Measurements from ENCODE around the gene TAAR9. TPM values are rescaled to one million over a fixed set of nuclear protein-coding genes. Genes with fewer than 3 reads are reported as not detected.

The TAAR9 gene
- total RNA-seq, 1 experiment from 2014 or later: not detected

DNA sequence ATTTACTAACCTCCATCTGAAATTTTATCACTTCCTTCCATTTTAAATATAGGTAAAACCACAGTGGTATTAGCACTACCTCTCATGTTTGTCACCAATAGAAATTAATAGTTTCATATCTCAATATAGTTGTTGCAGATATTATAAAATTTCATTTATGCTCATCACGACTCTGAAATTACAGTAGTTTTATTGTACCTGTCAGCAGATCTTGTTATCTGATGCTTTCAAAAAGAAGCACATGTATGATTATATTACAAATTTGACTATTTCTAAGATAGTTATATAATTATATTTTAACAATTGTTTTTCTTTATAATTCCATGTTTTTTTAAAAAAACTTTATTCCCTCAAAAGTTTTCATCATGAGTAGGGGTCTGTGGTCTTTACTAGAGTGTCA is 46.6 kb downstream of the TAAR9 start:
- no peaks in the 10 kb centered on the region for H3K27me3 ChIP-seq (ENCODE audit: insufficient read depth, low read length)
- H4K20me1 ChIP-seq (ENCODE audit: insufficient read depth): no peaks in the 10 kb centered on the region
- H3K27ac ChIP-seq (ENCODE audit: low read depth, low read length): no peak overlapping the region
- intact Hi-C loops (cut with micrococcal nuclease): no loop called here
- no peak overlapping the region for H3K9ac ChIP-seq (ENCODE audit: low read length)
- no peak overlapping the region for H3K4me2 ChIP-seq (ENCODE audit: low read length)
- H3K79me2 ChIP-seq (ENCODE audit: insufficient read depth, low read length): no peaks in the 10 kb centered on the region
- H3K4me3 ChIP-seq (replicated peaks in 1 of 2; ENCODE audit: low read depth in 1 of 2, low read length in 2 of 2): no peak overlapping the region
- ATAC-seq (no peak), DNase-seq (ENCODE audit: low read depth, low spot score) (no peak)
- H3K9me2 ChIP-seq (ENCODE audit: insufficient read depth): no peaks in the 10 kb centered on the region
- CTCF ChIA-PET: no interaction called here
- H3K36me3 ChIP-seq (ENCODE audit: control insufficient read depth in 1 of 2, insufficient read depth in 2 of 2, low read length in 2 of 2): no peaks in the 10 kb centered on the region
- TF ChIP-seq SRF (IDR thresholded peaks at IDR 0.05; ENCODE audit: low read depth) (no peak), EZH2 (IDR thresholded peaks at IDR 0.05) (no peak), EGR1 (IDR thresholded peaks at IDR 0.05; ENCODE audit: low read depth) (no peak), POLR2AphosphoS5 (IDR thresholded peaks at IDR 0.05; ENCODE audit: low read depth, low read length) (no peak), SP1 (IDR thresholded peaks at IDR 0.05; ENCODE audit: low read depth) (no peak), TCF7L2 (IDR thresholded peaks at IDR 0.05; ENCODE audit: borderline replicate concordance, extremely low read depth, insufficient read depth, insufficient read length) (no peak), POLR2A (IDR thresholded peaks at IDR 0.05; ENCODE audit: borderline replicate concordance, extremely low read depth, insufficient read depth, insufficient read length) (no peak)
- TF ChIP-seq, protein P1, sequence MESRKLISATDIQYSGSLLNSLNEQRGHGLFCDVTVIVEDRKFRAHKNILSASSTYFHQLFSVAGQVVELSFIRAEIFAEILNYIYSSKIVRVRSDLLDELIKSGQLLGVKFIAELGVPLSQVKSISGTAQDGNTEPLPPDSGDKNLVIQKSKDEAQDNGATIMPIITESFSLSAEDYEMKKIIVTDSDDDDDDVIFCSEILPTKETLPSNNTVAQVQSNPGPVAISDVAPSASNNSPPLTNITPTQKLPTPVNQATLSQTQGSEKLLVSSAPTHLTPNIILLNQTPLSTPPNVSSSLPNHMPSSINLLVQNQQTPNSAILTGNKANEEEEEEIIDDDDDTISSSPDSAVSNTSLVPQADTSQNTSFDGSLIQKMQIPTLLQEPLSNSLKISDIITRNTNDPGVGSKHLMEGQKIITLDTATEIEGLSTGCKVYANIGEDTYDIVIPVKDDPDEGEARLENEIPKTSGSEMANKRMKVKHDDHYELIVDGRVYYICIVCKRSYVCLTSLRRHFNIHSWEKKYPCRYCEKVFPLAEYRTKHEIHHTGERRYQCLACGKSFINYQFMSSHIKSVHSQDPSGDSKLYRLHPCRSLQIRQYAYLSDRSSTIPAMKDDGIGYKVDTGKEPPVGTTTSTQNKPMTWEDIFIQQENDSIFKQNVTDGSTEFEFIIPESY (IDR thresholded peaks at IDR 0.05; ENCODE audit: extremely low read depth, insufficient replicate concordance, low read length): no peak
- TF ChIP-seq, protein P2, sequence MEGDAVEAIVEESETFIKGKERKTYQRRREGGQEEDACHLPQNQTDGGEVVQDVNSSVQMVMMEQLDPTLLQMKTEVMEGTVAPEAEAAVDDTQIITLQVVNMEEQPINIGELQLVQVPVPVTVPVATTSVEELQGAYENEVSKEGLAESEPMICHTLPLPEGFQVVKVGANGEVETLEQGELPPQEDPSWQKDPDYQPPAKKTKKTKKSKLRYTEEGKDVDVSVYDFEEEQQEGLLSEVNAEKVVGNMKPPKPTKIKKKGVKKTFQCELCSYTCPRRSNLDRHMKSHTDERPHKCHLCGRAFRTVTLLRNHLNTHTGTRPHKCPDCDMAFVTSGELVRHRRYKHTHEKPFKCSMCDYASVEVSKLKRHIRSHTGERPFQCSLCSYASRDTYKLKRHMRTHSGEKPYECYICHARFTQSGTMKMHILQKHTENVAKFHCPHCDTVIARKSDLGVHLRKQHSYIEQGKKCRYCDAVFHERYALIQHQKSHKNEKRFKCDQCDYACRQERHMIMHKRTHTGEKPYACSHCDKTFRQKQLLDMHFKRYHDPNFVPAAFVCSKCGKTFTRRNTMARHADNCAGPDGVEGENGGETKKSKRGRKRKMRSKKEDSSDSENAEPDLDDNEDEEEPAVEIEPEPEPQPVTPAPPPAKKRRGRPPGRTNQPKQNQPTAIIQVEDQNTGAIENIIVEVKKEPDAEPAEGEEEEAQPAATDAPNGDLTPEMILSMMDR (IDR thresholded peaks at IDR 0.05 in 2 of 3, conservative IDR thresholded peaks at IDR 0.05 in 1 of 3; ENCODE audit: borderline replicate concordance in 1 of 3, insufficient read depth in 1 of 3, low read depth in 2 of 3, low read length in 2 of 3): no peak
- H2AFZ ChIP-seq (ENCODE audit: low read depth, low read length, poor library complexity, severe bottlenecking): no peak overlapping the region
- H3K9me3 ChIP-seq (ENCODE audit: control insufficient read depth in 1 of 2, insufficient read depth in 1 of 2, low read depth in 1 of 2, low read length in 2 of 2): no peaks in the 10 kb centered on the region
- POLR2A ChIA-PET: no interaction called here
- RAD21 ChIA-PET (ENCODE audit: low non-redundant PET in 1 of 2, low total read pairs in 2 of 2, uncharacterized antibody in 2 of 2, unreplicated experiment in 2 of 2): no interaction called here
- no TSS peak for BruUV-seq (replicated peaks)
- no peaks in the 10 kb centered on the region for H3K4me1 ChIP-seq (ENCODE audit: control insufficient read depth in 1 of 2, insufficient read depth in 2 of 2, low read length in 2 of 2)
